HG02981 (cell line): Measurements from ENCODE around the gene VPREB1.
A peak's percentile ranks its signal among the peaks of the same experiment; 100 is the strongest.
"Not testable (repeated sequence)": the region's sequence is repeated elsewhere in the genome, so short reads cannot be mapped to it uniquely, and the experiment has no call there.

Experiments used
- ATAC-seq: cut with Tn5 transposase; IDR thresholded peaks from one replicate; pipeline ENCODE4 v1.9.1; 2021; ENCODE audit warnings: mild to moderate bottlenecking, moderate library complexity; ENCODE audit not compliant: unreplicated experiment

Gene VPREB1, protein sequence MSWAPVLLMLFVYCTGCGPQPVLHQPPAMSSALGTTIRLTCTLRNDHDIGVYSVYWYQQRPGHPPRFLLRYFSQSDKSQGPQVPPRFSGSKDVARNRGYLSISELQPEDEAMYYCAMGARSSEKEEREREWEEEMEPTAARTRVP

DNA sequence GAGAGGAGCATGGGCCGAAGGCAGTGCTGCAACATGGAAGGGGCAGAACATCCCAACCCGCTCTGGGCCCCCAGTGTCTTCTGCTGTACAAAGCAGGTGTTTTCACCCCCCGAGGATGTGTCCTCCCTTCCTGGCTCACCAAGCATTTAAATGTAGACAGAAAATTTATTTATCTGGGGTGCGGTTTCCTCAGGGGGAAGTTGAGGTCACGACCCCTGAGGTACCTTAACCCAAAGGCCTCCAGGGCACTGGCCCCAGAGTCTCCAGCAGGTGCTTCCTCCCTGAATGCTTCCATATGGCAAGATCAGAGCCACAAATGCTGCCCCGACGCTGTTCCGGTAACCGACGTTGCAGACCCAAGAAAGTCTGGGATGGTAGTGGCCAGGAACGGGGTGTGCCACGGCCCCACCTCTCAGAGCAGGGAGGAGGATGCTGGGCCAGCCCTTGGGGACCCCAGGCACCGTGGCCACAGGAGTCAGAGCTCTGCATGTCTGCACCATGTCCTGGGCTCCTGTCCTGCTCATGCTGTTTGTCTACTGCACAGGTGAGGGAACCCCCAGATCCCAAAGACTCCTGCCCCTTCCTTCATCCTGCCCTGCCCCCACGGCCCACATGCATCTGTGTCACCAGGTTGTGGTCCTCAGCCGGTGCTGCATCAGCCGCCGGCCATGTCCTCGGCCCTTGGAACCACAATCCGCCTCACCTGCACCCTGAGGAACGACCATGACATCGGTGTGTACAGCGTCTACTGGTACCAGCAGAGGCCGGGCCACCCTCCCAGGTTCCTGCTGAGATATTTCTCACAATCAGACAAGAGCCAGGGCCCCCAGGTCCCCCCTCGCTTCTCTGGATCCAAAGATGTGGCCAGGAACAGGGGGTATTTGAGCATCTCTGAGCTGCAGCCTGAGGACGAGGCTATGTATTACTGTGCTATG, at the start of gene VPREB1:
VPREB1 (plus strand) TSS at position 471 of the 935 bp plus-strand sequence; CDS start at position 499, 28 bp downstream.
- no peak for ATAC-seq

DNA sequence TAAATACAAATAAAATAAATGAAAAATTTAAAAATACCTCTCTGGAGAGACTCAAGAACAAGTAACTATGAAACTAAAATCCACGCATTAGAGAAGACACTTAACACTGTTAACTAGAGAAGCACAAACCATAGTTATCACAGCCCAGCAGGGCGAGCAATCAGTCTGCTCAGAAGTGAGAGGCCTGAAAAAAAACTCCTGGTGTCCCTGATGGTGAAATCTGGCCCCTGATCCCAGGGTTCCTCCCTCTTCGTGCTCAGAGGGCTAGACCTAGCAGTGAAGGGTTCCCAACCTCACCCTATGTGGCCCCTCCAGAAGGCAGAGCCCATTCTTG, 49.7 kb upstream of the VPREB1 start:
- no peak for ATAC-seq

DNA sequence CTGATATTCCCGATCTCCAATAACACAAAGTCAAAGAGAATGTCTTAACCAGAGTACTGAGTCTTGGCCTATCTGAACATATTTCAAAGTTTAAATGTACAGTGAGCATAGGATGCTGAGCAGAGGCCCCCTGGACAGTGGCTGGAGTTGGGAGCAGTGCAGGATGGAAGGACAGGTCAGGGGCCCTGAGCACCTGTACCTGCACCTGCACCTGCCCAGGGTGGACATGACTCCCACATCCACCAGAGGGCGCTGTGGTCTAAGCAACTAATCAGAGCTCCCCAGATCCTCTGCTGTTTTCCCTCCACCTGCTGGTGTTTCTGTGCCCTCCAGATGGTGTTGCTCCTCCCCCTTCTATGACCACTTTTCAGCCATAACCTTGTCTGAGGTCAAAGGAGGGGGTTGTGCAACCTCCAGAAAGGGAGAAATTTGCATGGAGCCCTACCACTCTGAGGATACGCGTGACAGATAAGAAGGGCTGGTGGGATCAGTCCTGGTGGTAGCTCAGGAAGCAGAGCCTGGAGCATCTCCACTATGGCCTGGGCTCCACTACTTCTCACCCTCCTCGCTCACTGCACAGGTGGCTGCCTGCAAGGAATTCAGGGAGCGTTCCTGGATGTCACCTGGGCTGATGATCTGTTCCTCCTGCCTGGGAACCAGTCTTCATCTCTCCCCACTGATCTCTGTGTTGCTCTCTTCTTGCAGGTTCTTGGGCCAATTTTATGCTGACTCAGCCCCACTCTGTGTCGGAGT, 49.1 kb upstream of the VPREB1 start:
- peak; percentile 65 for ATAC-seq

DNA sequence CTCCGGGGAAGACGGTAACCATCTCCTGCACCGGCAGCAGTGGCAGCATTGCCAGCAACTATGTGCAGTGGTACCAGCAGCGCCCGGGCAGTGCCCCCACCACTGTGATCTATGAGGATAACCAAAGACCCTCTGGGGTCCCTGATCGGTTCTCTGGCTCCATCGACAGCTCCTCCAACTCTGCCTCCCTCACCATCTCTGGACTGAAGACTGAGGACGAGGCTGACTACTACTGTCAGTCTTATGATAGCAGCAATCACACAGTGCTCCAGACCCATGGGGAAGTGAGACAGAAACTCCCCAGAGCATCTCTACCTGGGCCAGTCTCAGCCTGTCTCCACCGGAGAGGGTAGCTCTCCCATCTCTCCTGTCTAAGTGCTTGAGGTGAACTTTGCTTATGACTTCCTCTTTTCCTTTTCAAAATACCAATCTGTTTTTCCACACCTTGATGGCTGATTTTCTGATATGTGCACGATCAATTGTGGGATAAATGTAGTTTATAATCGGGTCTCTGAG, 48.5 kb upstream of the VPREB1 start:
- no peak for ATAC-seq

DNA sequence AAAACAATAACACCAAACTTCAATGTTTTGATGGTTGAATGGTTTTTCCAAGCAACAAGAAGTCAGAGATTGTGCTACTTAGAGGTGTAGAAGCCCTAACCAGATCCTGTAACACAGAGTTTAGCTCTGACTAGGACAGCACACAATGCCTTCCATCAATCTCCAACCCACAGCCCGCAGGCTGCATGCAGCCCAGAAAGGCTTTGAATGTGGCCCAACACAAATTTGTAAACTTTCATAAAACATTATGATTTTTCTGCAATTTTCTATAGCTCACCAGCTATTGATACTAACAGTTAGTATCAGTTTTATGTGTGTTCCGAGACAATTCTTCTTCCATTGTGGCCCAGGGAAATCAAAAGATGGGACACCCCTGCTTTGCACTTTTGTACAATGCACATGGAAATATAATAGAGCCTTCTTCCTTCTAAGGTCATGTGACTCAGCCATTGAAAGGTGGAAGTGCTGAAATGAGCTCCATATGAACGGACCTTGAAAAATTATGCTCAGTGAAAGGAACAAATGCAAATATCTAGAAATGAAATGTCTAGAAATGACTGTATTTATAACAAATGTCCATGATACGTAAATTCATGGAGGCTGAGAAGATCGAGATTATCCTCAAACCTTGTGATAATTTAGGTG, 47.6 kb upstream of the VPREB1 start:
- no peak for ATAC-seq

DNA sequence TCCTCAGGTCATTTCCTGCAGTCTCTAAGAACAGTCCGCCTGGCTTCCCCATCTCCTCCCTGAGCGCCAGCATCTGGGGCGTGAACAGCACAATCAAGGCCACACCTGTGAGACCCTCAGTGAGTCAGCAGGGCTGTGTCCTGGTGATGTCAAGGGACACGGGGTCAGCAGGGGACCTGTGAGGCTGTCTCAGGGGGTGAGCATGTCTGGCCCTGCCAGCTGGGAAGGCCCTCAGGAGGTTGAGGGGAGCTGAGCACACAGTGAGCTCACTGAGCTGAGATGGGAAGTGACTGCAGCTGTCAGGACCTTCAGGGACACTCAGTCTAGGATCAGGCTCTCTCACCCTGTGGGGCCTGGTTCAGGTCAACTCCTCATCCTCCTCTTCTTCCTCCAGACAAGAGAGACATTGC, 46.6 kb upstream of the VPREB1 start:
- ATAC-seq = no peak

DNA sequence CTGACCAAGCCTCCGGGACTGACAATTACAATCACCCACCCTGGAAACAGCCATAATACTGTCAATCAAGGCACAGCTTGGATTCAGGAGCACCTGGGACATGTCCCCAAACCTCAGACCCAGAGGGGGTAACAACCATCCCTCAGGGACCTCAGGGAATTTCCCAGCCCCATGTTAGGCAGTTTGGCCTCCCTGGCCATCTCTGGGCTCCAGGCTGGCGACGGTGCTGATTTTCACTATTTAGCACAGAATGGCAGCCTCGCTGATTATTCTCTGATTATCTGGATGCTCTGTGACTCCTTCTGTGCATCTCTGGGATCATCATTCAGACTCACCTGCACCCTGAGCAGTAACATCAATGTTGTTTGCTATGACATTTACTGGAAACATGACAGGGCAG, 45.8 kb upstream of the VPREB1 start:
- ATAC-seq = no peak

DNA sequence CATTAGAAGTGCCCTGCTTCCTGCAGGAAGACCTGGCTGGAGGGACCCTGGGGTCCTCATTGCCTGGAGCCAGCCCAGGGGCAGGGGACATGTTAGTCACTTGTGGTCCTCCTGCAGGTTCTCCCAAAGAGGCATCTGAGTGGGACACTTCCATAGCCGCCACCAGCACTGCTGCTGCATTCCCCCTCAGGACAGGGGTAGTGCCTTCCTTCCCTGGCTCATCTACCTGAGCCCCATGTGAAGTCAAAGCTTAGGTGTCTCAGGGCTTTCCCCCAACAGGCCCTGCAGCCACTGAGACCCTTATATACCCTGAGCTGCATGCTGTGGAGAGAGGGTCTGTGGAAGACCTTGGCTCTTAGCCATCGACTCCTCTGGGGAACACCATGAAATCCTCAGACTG, 45.0 kb upstream of the VPREB1 start:
- no peak for ATAC-seq

DNA sequence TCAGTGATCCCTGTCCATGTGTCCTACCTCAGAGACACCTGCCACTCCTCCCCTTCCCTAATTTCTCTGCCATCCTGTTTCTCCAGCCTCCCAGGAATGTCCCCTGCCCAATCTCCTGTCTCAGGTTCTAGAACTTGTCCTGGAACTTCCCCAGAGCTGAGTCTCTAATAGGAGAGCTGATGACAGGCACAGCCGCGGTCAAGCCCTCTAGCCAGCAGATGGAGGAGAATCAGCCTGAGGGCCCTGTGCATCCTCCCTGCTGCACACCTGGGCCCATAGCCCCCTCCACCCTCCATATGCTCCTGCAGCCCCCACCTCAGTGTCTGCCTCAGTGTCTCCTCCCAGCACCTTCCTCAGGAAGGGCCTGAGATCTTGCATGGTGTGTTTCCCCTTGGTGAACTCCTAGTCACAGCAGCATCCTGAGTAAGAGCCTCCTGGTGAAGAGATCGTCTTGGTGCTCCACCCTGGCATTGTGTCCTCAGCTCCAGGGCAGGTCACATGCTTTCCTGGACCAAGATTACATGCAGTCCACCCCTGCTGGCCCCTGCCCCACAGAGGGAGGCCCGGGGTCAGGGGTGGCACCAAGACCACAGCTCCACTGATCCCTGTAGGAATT, 43.9 kb upstream of the VPREB1 start:
- ATAC-seq = no peak

DNA sequence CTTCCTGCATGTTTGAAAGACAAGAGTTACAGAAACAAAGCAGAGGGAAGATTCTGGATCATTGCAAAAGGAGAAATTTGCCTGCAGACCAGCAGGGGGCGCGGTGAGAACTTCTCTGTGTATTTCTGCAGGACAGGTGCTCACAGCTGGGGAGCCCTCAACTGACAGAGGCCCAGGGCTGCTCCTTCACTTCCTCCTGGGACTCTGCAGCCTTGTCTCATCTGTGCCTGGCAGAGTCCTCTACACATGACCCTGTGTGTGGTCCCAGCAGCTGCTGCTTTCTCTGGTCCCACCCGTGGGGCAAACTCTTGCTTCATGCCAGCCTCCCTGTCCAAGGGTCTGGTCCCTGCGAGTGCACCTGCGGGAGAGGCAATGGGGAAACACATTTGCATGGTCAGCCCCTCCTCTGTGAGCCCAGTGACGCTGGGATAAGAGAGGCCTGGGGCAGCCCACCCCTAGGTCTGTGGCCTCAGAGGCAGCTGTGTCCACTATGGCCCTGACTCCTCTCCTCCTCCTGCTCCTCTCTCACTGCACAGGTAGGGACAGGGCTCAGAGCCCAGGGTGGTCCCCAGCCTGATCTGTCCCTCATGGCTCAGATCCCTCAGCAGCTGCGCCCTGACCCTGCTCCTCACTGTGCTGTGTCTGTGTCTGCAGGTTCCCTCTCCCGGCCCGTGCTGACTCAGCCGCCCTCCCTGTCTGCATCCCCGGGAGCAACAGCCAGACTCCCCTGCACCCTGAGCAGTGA, 43.2 kb upstream of the VPREB1 start:
- no peak for ATAC-seq

DNA sequence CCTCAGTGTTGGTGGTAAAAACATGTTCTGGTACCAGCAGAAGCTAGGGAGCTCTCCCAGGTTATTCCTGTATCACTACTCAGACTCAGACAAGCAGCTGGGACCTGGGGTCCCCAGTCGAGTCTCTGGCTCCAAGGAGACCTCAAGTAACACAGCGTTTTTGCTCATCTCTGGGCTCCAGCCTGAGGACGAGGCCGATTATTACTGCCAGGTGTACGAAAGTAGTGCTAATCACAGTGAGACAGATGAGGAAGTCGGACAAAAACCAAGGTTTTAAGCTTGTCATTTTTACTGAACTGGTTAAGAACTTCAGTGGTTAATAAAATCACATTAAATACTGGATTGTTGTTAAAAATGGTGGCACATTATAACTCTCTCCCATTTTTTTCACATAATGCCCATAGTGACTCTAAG, 42.6 kb upstream of the VPREB1 start:
- no peak for ATAC-seq

DNA sequence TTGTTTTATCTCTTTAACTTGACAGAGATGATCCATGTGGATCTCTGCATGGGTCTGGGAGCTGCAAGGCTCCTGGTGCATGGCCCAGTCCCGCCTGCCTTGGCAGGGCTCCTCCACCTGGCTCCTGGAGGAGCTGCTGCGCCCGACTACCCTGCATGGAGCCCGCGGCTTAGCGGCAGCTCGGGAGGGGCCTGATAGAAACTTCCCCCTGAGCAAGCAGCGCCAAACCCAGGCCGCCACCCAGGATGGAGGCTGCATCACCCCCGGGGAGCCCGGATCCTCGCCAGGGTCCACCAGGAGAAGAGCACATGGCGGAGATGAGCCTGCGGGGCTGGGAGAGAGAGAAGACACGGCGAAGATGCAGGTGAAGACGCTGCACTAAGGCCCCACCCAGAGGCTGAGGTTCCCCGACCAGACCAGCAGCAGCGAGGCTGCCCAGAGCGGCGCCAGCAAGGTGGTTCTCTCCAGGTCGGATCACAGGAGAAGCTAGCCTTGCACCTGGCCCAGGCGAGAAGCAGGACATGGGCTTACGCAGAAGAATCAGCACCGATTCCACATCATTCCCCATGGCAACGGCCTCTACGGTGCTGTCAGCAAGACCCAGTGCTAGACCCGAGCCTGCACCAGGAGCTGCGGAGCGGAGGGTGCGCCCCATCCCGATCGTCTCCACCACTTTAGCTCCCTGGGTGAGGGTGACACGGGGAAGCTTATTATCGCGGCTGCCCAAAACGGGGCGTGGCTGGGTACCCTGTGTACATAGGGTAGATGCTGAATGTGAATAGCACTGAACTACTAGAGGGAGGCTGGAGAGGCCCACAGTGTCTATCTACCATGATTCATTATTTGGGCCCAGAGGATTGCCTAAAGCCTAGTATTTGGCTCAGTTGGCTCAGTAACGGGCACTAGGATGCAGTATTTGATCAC, 41.3 kb upstream of the VPREB1 start:
- no peak for ATAC-seq

DNA sequence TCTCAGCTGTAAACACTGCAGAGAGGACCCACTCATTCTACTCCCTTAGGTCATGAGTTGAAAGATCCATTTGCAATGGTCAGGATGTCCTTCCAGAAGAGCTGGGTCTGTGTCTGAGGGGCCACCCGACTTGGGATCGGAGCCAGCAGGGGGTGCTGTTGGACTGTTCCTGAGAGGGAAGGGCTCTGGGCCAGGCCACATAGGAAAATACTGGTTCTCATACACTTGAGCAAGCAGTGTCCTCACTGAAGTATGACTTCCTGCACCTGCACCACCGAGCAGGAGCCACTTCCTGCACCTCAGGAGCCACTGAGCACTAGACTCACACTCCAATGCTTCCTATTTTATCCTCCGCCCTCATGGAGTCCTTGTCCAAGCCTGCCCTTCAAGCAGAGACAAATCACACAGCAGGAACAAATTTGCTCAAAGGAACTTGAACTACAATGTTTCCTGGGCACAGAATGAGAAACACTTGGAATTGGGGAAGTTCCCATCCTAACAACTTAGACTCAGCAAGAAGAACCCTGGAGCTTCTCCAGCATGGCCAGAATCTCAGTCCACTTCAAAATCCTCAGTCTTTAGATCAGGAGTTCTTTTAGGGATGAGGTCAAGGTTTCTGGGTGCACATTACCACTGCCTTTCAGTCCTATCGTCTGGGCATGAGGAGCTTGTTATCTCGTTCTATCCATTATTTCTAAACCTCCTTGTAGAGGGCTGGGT, 36.6 kb upstream of the VPREB1 start:
- peak; percentile 77 for ATAC-seq

DNA sequence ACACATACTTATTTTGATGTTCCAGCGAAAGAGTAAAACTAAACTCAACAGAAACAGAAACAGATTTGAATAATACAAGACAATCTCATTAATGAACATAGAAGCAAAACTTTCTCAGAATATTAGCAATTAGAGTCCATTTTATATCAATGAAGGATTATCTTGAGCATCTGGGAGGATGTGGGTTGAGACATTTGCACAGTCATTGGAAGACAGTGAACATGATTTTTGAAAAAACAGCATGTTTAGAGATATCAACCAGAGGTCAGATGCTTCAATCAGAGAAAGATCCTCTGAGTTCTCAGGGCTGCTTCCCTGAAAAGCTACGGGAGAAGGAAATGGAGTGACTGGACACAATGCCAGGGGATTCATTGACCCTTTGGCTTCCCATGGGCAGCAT, 35.9 kb upstream of the VPREB1 start:
- no peak for ATAC-seq

DNA sequence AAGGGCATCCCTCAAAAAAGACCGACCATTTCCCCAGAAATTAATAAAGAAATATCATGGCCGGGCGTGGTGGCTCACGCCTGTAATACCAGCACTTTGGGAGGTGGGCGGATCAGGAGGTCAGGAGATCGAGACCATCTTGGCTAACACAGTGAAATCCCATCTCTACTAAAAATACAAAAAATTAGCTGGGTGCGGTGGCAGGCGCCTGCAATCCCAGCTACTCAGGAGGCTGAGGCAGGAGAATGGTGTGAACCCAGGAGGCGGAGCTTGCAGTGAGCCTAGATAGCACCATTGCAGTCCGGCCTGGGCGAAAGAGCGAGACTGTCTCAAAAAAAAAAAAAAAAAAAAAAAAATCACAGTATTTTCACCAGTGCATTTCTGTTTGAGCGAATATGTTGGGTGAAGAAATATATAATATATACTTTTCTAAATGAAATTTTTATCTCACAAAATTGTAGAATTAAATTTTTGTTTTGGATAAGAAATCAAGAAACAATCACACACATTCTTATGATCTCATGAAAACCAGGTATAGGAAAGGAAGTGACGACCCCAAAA, 35.4 kb upstream of the VPREB1 start:
- not testable (repeated sequence) for ATAC-seq

DNA sequence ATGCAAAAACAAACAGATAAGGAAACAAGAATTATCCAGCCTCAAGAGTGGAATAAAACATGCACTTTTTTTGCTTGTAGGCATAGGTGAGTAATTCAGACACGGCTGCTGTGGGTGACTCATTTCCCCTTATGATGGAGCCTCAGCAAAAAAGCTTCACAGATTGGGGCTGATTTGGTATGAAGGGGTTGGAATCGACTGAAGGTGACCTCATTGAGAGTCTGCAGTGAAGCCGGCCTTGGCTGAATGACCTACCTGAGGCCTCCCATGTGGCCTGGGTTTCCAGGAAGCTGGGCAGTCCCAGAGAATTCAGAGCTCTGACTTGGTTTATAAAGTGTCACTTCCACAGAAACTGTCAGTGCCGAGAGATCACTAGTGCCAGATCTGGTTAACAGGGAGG, 34.2 kb upstream of the VPREB1 start:
- ATAC-seq = no peak

DNA sequence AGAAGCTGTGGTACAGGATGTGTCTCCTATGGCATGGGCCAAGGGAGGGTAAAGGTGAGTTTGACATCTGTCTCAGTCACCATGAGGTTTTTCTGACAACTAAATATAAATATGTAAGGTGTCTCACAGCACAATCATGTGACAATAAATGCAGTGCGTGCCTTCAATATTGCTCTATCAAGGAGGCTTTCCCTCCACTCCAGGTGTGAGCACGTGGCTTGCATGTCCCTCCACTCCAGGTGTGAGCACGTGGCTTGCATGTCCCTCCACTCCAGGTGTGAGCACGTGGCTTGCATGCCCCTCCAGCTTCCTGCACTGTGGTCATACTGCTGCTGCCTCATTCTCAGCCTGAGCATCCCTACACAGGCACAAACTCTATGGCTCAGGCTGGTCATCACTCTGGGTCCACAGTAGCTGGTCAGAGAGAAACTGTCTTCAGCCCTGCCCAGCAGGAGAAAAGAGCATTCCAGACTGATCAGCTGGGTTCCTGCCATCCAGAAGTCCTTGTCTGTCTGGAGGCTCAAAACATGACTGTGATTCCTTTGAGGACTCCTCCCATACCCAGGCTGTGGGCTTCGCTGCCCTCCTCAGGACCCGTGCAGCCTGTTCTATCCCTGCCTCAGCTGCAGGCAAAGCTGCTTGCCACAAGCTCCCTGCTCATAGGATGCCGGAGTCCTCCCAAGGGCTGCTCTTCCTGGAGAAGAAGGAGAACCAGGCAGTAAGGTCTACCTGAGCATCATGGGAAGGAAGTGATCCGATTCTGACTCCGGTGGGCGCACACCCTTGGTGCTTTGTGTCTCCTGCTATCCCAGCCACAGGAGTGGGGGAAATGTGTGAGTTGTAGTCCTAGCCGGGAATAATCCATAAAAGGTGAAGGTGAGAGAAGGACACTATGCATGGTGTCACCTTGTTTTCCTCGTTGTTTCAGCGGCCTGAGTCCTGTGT, 33.4 kb upstream of the VPREB1 start:
- ATAC-seq = no peak
